A673 (cell line): ENCODE measurements around the gene SLC38A9.

Experiments
- CTCF ChIP-seq: fragments of 300-800, 200-600 bp; sonication (generic); conservative IDR thresholded peaks from 2 replicates; pipeline ENCODE4 v1.5.1; 2017; ENCODE audit warnings: low read depth, mild to moderate bottlenecking, antibody characterized with exemption, low read length, moderate library complexity, mixed read lengths
- EZH2 ChIP-seq: fragments of 200-600 bp; sonication (generic); IDR thresholded peaks from 2 replicates; pipeline ENCODE4 v1.6.1; 2017; ENCODE audit warnings: borderline replicate concordance, low read depth, mild to moderate bottlenecking, mixed read lengths, antibody characterized with exemption, low read length; ENCODE audit not compliant: poor library complexity, severe bottlenecking

GRCh38 chr5:55591686-55592085 is 120.4 kb downstream of the SLC38A9 start:
- TF ChIP-seq EZH2: no peak
- TF ChIP-seq CTCF: no peak
